ENCODE results near the gene ZNF396. TPM values are rescaled to one million over a fixed set of nuclear protein-coding genes. Genes with fewer than 3 reads are reported as not detected.

The ZNF396 gene
- total RNA-seq, 6 donors from 2014 or later: 1.8 to 7.3 (median 3.5) TPM

GRCh38 chr18:35331367-35332087, 45.6 kb downstream of the ZNF396 start:
- no peak overlapping the region for H3K27ac ChIP-seq
- DNase-seq (no peak), ATAC-seq (ENCODE audit: low FRiP score in 2 of 2) (no peak)
- H3K27me3 ChIP-seq: no peaks in the 10 kb centered on the region
- no peaks in the 10 kb centered on the region for H3K9me3 ChIP-seq
- 77 to 84% methylated on average over 4 of the region's 4 CpGs for WGBS, 2 donors
- TF ChIP-seq CTCF (IDR thresholded peaks at IDR 0.05) (no peak), EP300 (IDR thresholded peaks at IDR 0.05) (no peak), POLR2AphosphoS5 (IDR thresholded peaks at IDR 0.05) (no peak), POLR2A (IDR thresholded peaks at IDR 0.05) (no peak)
- H3K4me1 ChIP-seq: peaks cover 0 to 5% (median 0%) of the 10 kb centered on the region in 4 donors
- H3K36me3 ChIP-seq: peaks cover 13 to 52% (median 37%) of the 10 kb centered on the region in 4 donors
- no peak overlapping the region for H3K4me3 ChIP-seq

- DNase-seq (no peak), ATAC-seq (ENCODE audit: low FRiP score in 2 of 2) (no peak)
- TF ChIP-seq CTCF (IDR thresholded peaks at IDR 0.05) (no peak), POLR2A (IDR thresholded peaks at IDR 0.05) (no peak), POLR2AphosphoS5 (IDR thresholded peaks at IDR 0.05) (no peak), EP300 (IDR thresholded peaks at IDR 0.05) (no peak)
- Histone ChIP-seq H3K4me1 (no peaks in the 10 kb centered on the region), H3K27me3 (no peaks in the 10 kb centered on the region), H3K27ac (no peak overlapping the region), H3K36me3 (peaks cover 0 to 25% (median 14%) of the 10 kb centered on the region in 4 donors), H3K4me3 (no peak overlapping the region), H3K9me3 (no peaks in the 10 kb centered on the region)
These were observed 48.3 kb downstream of the ZNF396 start for GRCh38 chr18:35328868-35329267.

GRCh38 chr18:35326695-35327387, 50.3 kb downstream of the ZNF396 start:
- ATAC-seq (ENCODE audit: low FRiP score in 2 of 2) (no peak), DNase-seq (no peak)
- Histone ChIP-seq H3K4me3 (no peak overlapping the region), H3K36me3 (peaks cover 0 to 5% (median 1%) of the 10 kb centered on the region in 4 donors), H3K27ac (no peak overlapping the region), H3K27me3 (no peaks in the 10 kb centered on the region), H3K9me3 (no peaks in the 10 kb centered on the region), H3K4me1 (no peaks in the 10 kb centered on the region)
- 63 to 91% methylated on average over 3 of the region's 3 CpGs for WGBS, 2 donors
- TF ChIP-seq POLR2AphosphoS5 (IDR thresholded peaks at IDR 0.05) (no peak), CTCF (IDR thresholded peaks at IDR 0.05) (no peak), POLR2A (IDR thresholded peaks at IDR 0.05) (no peak), EP300 (IDR thresholded peaks at IDR 0.05) (no peak)

DNA sequence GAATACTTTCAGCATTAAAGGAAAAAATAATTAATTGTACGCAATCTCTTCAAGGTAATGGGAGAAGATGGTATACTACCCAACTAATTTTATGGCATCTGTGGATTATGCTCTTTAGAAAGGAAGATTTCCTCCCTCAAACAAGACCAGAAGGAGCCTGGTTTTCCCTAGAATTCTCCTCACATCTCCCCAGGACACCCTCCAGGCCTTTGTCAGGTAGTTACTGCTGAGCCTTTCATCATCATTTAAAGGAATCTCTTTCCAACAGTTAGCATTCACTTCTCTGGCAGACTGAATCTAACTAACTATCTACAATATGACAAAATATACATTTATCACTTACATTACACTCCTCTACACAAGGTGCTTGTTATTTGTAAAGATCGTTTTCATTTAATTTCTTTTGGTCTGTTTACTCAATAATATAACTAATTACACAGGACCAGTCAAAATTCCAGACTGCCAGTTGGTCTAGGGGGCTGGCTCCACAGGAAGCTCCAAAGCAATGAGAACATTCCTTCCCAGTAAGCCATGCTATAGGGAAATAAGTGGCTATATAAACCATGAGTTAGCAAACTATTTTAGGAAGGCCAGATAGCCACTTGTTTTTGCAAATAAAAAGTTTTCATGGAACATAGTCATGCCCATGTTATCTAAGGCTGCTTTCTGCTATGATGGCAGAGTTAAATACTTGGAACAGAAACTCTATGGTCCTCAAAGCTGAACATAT, 52.0 kb downstream of the ZNF396 start:
- ATAC-seq (ENCODE audit: low FRiP score in 2 of 2) (no peak), DNase-seq (no peak)
- Histone ChIP-seq H3K9me3 (no peaks in the 10 kb centered on the region), H3K4me3 (no peak overlapping the region), H3K36me3 (no peaks in the 10 kb centered on the region), H3K27me3 (no peaks in the 10 kb centered on the region), H3K4me1 (no peaks in the 10 kb centered on the region), H3K27ac (no peak overlapping the region)
- TF ChIP-seq POLR2A (IDR thresholded peaks at IDR 0.05) (no peak), EP300 (IDR thresholded peaks at IDR 0.05) (no peak), CTCF (IDR thresholded peaks at IDR 0.05) (no peak), POLR2AphosphoS5 (IDR thresholded peaks at IDR 0.05) (no peak)
- WGBS, 2 donors: 52 to 72% methylated on average over 2 of the region's 2 CpGs

Measured in upper lobe of left lung (tissue), 6 donors.